Measurements from ENCODE around the gene TBC1D10B.

TBC1D10B gene

GRCh38 chr16:30369091-30369937 lies 980 bp downstream of the TBC1D10B start:
- Histone ChIP-seq H3K79me2 (ENCODE audit: insufficient read depth, low read length) (peaks cover 55% of the 10 kb centered on the region), H3K9me3 (ENCODE audit: insufficient read depth, low read depth, low read length) (no peaks in the 10 kb centered on the region), H4K20me1 (ENCODE audit: insufficient read depth, low read length, poor library complexity, severe bottlenecking) (peaks cover 47% of the 10 kb centered on the region), H3K27me3 (ENCODE audit: insufficient read depth, low read length, poor library complexity, severe bottlenecking) (no peaks in the 10 kb centered on the region), H3K4me1 (ENCODE audit: insufficient read depth, low read length, poor library complexity, severe bottlenecking) (peaks cover 45% of the 10 kb centered on the region), H3K9ac (ENCODE audit: low read depth, low read length, poor library complexity, severe bottlenecking) (peak overlapping the region; percentile 78), H3K4me3 (ENCODE audit: low read length, poor library complexity, severe bottlenecking) (peak overlapping the region; percentile 85), H3K9me2 (replicated peaks; ENCODE audit: low read depth, low read length) (no peaks in the 10 kb centered on the region), H3K36me3 (ENCODE audit: insufficient read depth, low read length) (0 out of 2 replicates have a peak, but pooled peaks cover 3% of the 10 kb centered on the region), H3K4me2 (ENCODE audit: low read depth, low read length, poor library complexity, severe bottlenecking) (peak overlapping the region; percentile 98), H2AFZ (ENCODE audit: low read length) (no peak overlapping the region), H3F3A (ENCODE audit: low read depth) (no peaks in the 10 kb centered on the region)
- TF ChIP-seq, protein P1, sequence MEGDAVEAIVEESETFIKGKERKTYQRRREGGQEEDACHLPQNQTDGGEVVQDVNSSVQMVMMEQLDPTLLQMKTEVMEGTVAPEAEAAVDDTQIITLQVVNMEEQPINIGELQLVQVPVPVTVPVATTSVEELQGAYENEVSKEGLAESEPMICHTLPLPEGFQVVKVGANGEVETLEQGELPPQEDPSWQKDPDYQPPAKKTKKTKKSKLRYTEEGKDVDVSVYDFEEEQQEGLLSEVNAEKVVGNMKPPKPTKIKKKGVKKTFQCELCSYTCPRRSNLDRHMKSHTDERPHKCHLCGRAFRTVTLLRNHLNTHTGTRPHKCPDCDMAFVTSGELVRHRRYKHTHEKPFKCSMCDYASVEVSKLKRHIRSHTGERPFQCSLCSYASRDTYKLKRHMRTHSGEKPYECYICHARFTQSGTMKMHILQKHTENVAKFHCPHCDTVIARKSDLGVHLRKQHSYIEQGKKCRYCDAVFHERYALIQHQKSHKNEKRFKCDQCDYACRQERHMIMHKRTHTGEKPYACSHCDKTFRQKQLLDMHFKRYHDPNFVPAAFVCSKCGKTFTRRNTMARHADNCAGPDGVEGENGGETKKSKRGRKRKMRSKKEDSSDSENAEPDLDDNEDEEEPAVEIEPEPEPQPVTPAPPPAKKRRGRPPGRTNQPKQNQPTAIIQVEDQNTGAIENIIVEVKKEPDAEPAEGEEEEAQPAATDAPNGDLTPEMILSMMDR (conservative IDR thresholded peaks at IDR 0.05; ENCODE audit: low read length), result no peak
- no peak for TF ChIP-seq EZH2phosphoT487 (IDR thresholded peaks at IDR 0.05; ENCODE audit: borderline replicate concordance)

DNA sequence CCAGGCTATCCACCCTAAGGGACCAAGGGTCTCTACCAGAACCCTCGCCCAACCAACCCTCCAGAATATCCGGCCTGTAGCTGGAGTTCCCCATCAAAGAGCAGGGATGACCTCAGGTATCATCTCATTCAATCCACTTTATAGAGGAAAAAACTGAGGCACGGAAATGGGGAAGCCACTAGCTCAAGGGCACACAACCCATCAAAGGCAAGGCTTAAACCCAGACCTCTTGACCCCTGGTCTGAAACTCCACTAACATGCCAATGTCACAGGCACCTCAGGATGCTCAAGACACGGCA lies 1.6 kb downstream of the TBC1D10B start:
- peak overlapping the region; percentile 98 for H3K4me2 ChIP-seq (ENCODE audit: low read depth, low read length, poor library complexity, severe bottlenecking)
- H3K9me3 ChIP-seq (ENCODE audit: insufficient read depth, low read depth, low read length), result no peaks in the 10 kb centered on the region
- peaks cover 61% of the 10 kb centered on the region for H3K79me2 ChIP-seq (ENCODE audit: insufficient read depth, low read length)
- peaks cover 47% of the 10 kb centered on the region for H4K20me1 ChIP-seq (ENCODE audit: insufficient read depth, low read length, poor library complexity, severe bottlenecking)
- peaks cover 47% of the 10 kb centered on the region for H3K4me1 ChIP-seq (ENCODE audit: insufficient read depth, low read length, poor library complexity, severe bottlenecking)
- H3F3A ChIP-seq (ENCODE audit: low read depth), result no peaks in the 10 kb centered on the region
- no peaks in the 10 kb centered on the region for H3K27me3 ChIP-seq (ENCODE audit: insufficient read depth, low read length, poor library complexity, severe bottlenecking)
- no peaks in the 10 kb centered on the region for H3K9me2 ChIP-seq (replicated peaks; ENCODE audit: low read depth, low read length)
- no peak for TF ChIP-seq EZH2phosphoT487 (IDR thresholded peaks at IDR 0.05; ENCODE audit: borderline replicate concordance)
- TF ChIP-seq, protein P1 (conservative IDR thresholded peaks at IDR 0.05; ENCODE audit: low read length), result no peak
- H3K36me3 ChIP-seq (ENCODE audit: insufficient read depth, low read length), result 0 out of 2 replicates have a peak, but pooled peaks cover 3% of the 10 kb centered on the region
- H2AFZ ChIP-seq (ENCODE audit: low read length), result no peak overlapping the region
- peak overlapping the region; percentile 78 for H3K9ac ChIP-seq (ENCODE audit: low read depth, low read length, poor library complexity, severe bottlenecking)
- peak overlapping the region; percentile 85 for H3K4me3 ChIP-seq (ENCODE audit: low read length, poor library complexity, severe bottlenecking)

DNA sequence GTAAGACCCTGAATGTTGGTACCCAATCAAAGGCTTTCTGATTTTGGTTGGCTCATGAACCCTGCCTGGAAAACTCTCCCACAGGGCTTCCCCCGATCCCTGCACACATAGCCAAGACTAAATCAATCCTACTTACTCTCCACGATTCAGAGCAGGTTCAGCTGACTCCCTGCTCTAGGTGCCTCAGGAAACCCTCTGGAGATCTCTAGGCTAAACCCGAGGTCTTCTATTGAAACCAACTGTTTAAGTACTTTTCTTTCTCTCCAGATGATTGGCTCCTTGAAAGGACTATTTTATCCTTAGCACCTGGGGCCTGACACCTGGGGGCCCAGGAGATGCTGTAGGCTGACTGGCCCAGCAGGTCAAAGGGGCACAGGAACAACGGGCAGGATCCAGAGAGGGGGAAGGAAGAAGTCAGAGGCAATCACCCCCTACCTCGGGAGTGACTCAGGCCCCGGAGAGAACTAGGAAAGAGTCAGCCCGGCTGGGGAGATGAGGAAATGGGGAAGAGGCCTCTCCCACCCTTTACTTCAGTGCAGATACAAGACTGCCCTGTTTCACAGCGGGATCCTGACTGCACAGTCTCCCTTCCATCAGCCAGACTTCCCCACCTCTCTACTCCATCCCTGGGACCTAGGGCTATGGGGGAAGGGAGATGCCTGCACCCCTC lies 2.0 kb downstream of the TBC1D10B start:
- Histone ChIP-seq H3K9me3 (ENCODE audit: insufficient read depth, low read depth, low read length) (no peaks in the 10 kb centered on the region), H2AFZ (ENCODE audit: low read length) (no peak overlapping the region), H3K9ac (ENCODE audit: low read depth, low read length, poor library complexity, severe bottlenecking) (peak overlapping the region; percentile 78), H3K27me3 (ENCODE audit: insufficient read depth, low read length, poor library complexity, severe bottlenecking) (no peaks in the 10 kb centered on the region), H3K4me3 (ENCODE audit: low read length, poor library complexity, severe bottlenecking) (peak overlapping the region; percentile 85), H3K36me3 (ENCODE audit: insufficient read depth, low read length) (0 out of 2 replicates have a peak, but pooled peaks cover 3% of the 10 kb centered on the region), H3F3A (ENCODE audit: low read depth) (no peaks in the 10 kb centered on the region), H3K79me2 (ENCODE audit: insufficient read depth, low read length) (peaks cover 66% of the 10 kb centered on the region), H3K4me2 (ENCODE audit: low read depth, low read length, poor library complexity, severe bottlenecking) (peak overlapping the region; percentile 98), H3K4me1 (ENCODE audit: insufficient read depth, low read length, poor library complexity, severe bottlenecking) (peaks cover 48% of the 10 kb centered on the region), H3K9me2 (replicated peaks; ENCODE audit: low read depth, low read length) (no peaks in the 10 kb centered on the region), H4K20me1 (ENCODE audit: insufficient read depth, low read length, poor library complexity, severe bottlenecking) (peaks cover 48% of the 10 kb centered on the region)
- TF ChIP-seq EZH2phosphoT487 (IDR thresholded peaks at IDR 0.05; ENCODE audit: borderline replicate concordance), result no peak
- TF ChIP-seq, protein P1 (conservative IDR thresholded peaks at IDR 0.05; ENCODE audit: low read length), result no peak
